SK-N-SH (cell line): Measurements from ENCODE around the gene FRMD6.

Experiments
- CTCF ChIP-seq: fragments of 200-600 bp; sonication (generic); IDR thresholded peaks from 2 replicates; pipeline ENCODE4 v1.6.1; 2017; ENCODE audit warnings: antibody characterized with exemption, mild to moderate bottlenecking, moderate library complexity
- ELF1 ChIP-seq: IDR thresholded peaks from 2 replicates; pipeline ENCODE4 v1.4.0; 2012
- EP300 ChIP-seq, 2 experiments: IDR thresholded peaks; 2 replicates each; pipeline versions ENCODE4 v1.4.0 to v1.6.1; 2012; ENCODE audit warnings: borderline replicate concordance in 1 of 2, low read depth in 1 of 2, low read length in 1 of 2
- EZH2phosphoT487 ChIP-seq: fragments of 200-600 bp; sonication (generic); IDR thresholded peaks from 2 replicates; pipeline ENCODE4 v1.6.1; 2017; ENCODE audit warnings: low read depth, mixed run types, mild to moderate bottlenecking, antibody characterized with exemption, moderate library complexity, borderline replicate concordance
- JUND ChIP-seq: IDR thresholded peaks from 2 replicates; pipeline ENCODE4 v1.4.0; 2012
- MXI1 ChIP-seq: IDR thresholded peaks from 2 replicates; pipeline ENCODE4 v1.6.1; 2012; ENCODE audit warnings: mild to moderate bottlenecking, low read depth, low read length, improper control_type of control experiment
- POLR2AphosphoS5 ChIP-seq: IDR thresholded peaks from 2 replicates; pipeline ENCODE4 v1.6.1; 2012; ENCODE audit warnings: low read depth, low read length
- RCOR1 ChIP-seq: fragments of 150-350 bp; IDR thresholded peaks from 2 replicates; pipeline ENCODE4 v1.6.1; 2017; ENCODE audit warnings: antibody characterized with exemption, low read length
- TEAD4 ChIP-seq: IDR thresholded peaks from 2 replicates; pipeline ENCODE4 v1.4.0; 2012; ENCODE audit warnings: mild to moderate bottlenecking, borderline replicate concordance; ENCODE audit not compliant: insufficient read depth
- YY1 ChIP-seq: IDR thresholded peaks from 2 replicates; pipeline ENCODE4 v1.4.0; 2012; ENCODE audit warnings: low read depth, mild to moderate bottlenecking

- TF ChIP-seq CTCF (no peak), MXI1 (no peak), EZH2phosphoT487 (no peak), POLR2AphosphoS5 (no peak), EP300 (IDR thresholded peaks at IDR 0.05; ENCODE audit: borderline replicate concordance in 1 of 2, low read depth in 1 of 2, low read length in 1 of 2) (no peak), YY1 (no peak), ELF1 (no peak), TEAD4 (no peak), RCOR1 (no peak), JUND (no peak)
Measured at GRCh38 chr14:51715742-51716141, 64.0 kb downstream of the FRMD6 start.
